GOT3 (cell line): Measurements from ENCODE around the gene PNPLA7.

Source experiments
- DNase-seq: peaks from one replicate; lab custom pipeline; 2025; ENCODE audit warnings: mixed read lengths; lab: John Stamatoyannopoulos, UW

Gene PNPLA7

DNA sequence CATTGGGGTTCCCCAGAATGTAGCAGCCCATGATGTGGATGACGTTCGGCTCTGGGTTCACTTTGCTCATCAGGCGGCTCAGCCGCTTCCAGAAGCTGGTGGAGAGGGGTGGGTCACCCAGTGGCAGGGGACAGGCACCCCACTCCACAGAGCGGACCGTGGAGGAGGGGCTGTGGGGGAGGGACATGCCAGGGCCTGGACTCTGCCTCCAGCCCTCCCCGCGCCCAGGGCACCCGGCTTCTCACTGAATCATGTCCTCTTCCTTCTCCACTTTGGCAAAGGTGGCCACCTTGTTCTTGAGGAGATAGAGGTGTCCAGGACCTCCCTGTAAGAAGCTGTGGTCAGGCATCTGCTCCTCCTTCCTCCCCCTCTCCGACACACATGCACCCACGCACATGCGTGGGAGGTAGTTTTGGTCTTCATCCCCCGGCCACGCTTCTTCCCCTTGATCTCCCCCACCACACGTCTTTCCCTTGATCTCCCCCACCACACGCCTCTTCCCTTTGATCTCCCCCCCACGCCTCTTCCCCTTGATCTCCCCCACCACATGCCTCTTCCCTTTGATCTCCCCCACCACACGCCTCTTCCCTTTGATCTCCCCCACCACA, 100.2 kb downstream of the PNPLA7 start:
- no peak for DNase-seq

DNA sequence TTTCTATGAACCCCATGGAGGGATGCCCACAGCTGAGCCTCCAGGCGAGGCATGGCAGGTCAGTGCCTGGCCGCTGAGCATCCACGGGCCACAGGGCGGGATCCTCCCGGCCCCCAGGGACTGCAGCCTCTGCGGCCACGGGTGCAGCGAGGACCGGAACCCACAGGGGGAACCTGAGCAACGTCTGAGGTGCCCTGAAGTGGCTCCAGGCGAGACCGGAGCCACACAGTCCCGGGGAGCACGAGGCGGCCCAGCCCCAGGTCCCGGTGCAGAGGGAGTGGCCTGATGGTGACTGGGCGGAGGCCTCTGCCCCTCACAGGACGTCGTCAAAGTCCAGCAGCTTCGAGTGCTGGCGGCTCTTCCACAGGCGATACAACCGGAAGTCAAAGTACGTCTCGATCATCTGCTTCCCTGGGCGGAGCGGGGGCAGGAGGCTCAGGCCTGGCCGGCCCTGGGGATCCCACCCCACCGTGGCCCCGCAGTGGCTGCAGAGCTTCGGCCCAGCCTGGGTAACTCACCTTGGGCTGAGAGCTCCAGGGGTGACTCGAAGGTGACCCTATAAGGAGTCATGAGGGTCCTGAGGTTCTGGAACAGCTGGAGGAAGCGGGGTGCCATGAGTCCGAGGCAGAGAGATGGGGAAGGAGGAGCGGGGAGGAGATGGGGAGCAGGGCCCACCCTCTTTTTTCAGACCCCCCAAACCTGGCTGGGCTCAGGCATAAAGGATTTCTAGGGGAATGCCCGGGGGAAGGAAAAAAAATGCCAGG, 100.9 kb downstream of the PNPLA7 start:
- no peak for DNase-seq

DNA sequence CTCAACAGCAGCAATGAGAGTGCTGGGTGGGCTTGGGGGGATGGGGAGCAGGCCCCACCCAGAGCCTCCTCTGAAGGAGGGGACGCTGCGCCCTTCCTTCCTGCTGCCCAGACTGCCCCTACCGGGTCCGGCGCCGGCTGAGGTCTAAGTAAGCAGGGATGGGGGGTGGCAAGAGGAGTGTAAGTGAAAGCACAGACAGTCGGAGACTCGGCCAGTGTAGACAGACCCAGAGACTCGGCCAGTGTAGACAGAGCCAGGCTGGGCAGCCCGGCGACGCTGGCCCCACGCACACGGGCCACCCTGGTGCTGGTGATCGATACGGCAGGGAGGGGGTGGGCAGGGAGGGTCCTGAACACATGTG, 101.6 kb downstream of the PNPLA7 start:
- no peak for DNase-seq

DNA sequence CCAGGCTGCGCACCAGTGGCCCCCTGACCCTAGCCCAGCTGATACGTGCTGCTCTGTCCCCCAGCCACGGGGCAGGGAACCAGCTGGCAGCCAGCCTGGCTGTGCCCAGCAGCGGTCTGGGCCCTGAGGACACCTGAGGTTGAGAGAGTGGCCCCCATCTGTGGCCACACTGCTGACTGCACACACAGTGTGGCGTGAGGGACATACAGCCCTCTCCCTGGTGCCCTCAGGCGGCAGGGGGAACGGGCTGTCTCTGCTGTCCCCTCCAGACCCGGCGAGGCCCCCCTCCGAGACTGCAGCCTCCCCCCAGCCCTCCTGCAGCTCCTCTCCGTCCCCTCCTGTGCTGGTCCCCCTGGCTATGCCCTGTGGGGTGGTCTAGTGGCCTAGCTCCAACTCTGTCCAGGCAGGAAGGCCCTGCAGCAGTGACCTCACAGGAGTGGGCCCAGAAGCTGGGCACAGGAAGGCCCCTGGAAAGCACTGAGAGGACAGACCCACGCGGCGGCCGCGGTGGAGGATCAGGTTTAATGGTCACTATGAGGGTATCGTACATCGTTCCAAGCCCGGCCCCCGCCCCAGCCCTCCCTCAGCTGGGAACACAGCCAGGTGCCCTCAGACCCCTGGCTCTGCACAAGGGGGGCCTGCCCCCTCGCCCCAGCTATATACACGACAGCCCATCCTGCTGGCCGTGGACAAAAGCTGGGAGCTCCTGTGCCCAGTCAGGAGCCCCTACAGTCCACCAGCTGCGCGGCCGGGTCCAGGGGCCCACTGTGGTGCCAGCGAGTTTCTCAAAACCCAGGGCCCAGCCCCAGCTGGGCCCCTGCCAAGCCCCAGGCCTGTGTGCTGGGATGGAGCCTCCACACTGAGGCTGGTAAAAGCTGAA, 102.2 kb downstream of the PNPLA7 start:
- DNase-seq, result no peak

DNA sequence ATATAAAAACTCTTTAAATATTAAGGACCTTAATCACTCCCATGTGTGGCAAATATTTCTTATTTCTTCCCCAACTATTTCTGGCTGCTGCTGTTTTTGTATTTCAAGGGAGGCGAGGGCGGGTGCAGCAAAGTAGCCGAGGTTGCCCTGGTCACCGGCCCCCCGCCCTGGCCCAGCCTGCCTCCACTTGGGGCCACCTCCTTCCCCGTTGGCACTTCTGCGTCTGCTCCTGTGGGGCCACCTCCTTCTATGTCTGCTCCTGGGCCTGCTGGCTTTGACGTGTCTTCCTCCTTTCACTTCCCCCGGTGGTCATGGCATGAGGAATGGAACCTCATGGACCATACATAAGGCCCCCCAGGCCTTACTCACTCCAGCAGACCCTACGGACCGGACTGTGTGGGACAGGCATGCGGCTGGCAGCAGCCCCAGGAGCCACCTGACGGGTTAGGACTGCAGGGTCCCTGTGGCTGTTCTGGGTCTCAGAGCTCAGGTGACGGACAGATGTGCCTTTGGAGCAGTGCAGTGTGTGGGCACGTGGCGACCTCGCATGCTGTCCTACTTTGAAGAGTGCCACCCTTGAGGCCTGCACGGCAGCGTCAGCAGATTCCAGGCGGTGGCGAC, 103.2 kb downstream of the PNPLA7 start:
- DNase-seq, result no peak

DNA sequence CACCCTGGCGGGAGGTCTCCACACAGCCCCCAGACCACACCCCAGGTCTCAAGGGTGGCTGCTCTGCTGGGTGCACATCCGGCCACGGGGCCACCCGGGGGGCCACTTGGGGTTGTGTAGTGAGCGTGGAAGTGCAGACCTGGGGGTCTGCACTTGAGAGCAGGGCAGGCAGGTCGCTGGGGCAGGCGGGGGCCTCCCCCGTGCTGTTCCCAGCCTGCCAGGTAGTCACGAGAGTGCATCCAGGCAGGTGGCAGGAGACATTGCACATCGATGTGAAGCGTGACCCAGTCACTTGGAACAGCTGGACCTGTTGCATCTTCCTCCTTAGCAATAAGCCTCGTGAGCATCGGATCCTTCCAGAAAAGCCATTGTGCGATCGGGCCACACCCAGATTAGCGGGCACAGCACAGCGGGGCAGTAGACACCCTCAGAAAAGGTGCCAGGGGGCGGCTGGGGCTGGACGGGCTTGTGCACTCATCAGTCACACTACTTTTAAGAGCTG, 104.2 kb downstream of the PNPLA7 start:
- no peak for DNase-seq

DNA sequence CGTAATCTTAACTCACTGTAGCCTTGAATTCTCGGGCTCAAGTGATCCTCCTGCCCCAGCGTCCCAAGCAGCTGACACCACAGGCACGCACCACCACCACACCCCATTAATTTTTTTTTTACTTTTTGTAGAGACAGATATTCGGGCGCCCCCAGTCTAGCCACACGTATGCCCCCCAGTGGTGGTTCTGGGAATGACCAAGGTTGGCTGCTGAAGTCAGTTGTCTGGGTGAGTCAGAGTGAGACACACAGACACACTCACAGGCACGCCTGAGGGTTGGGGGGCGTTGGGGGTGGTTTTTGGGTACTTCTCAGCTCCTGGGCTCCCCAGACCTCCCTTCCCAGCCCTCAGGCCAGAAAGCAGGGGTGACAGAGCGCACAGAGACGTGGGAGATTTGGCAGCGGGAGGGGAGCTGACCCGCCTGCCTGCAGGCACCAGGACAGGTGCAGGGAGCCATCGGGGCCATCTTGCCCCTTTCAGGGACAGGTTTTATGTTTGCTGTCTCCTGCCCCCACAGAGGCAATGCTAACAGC, 104.9 kb downstream of the PNPLA7 start:
- peak; percentile 18 for DNase-seq

DNA sequence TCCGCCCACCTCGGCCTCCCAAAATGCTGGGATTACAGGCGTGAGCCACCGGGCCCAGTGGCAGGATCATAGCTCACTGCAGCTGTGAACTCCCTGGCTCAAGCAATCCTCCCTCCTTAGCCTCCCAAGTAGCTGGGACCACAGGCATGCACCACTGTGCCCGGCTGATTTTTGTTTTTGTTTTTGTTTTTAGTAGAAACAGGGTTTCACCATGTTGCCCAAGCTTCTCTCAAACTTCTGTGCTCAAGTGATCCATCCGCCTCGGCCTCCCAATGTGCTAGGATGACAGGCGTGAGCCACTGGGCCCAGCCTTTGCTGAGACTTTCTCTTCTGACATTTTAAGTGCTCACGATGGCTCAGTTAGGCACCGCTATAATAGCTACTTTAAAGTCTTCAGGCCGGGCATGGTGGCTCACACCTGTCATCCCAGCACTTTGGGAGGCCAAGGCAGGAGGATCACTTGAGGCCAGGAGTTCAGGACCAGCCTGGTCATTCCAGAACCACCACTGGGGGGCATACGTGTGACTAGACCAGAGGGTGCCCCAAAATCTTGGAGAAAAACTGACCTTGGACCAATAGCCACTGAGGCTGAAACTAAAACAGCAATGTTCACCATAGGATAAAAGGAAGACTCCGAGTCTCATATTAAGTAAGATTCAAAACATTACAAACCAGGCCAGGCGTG, 106.0 kb downstream of the PNPLA7 start:
- DNase-seq, result no peak

DNA sequence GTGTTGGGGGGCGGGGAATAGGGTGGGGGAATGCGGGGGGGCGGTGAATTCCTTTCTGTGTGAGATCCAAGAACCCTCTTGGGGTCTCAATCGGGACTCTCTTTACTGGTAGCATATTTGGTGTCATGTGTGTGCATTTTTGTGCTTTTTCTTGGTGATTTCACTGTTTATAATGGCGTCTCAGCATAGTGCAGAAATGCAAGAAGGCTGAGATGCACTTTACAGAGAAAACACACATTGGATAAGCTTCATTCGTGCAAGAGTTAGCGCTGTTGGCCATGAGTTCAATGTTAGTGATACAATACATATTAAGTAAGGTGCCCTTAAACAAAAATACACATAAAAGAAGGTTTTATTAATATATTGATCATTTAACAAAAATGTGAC, 108.3 kb downstream of the PNPLA7 start:
- DNase-seq, result no peak

DNA sequence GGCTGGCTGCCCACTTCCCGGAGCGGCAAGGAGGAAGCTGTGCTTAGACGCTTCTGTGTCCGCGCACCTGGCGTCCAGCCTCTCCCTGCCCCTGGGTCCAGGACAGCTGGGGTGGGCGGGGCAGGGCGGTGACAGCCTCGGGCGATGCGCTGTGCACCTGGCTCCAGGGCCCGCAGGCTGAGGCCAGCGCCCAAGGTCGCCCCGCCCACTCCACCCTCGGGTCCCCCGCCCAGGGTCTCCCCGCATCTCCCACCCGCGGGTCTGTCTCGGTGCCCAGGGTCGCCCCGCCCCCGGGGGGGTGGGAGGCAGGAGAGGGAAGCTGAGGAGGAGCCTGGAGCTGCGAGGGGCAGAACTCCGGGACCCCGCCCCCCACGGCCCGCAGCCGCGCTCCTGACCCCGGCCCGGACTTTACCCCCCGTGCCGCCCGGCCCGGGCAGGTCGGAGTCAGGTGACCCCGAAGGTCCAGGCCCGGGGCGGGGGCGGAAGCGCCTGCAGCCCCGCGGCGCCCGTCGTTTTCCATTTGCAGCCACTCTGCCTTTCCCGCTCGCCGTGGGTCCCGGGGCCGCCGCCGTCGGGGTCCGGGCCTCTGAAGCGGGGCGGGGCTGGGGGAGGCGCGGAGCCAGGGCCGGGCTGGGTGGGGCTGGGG, 108.8 kb downstream of the PNPLA7 start, which contains the start of gene ENTPD8:
ENTPD8 (minus strand) TSS at position 69 of the 646 bp plus-strand sequence. CDS start 3,072 bp downstream, outside the sequence.
- DNase-seq, result no peak

DNA sequence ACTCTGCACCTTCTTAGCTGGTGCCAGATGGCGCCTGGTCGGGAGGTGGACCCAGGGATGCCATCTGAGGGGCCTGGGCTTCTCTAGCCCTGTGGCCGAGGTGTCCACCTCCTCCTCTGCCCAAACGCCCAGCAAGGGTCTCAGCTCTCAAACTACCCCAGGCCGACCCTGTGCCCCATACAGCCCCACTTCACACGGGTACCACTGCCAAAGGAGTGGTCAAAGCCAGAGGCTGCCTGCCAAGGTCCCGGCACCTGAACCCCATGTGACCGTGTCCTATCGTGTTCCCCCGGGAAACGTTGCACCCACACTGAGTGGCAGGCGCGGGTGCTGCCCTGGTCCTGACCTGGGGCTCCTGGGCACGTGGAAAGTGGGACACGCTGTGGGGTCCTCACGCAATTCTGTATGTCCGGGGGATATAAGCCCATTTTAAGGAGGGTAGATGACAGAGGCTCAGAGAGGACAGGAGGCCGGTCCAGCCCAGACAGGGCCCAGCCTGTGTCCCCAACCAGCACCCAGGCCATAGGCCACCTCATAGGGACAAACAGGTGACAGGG, 111.0 kb downstream of the PNPLA7 start:
- DNase-seq, result no peak

DNA sequence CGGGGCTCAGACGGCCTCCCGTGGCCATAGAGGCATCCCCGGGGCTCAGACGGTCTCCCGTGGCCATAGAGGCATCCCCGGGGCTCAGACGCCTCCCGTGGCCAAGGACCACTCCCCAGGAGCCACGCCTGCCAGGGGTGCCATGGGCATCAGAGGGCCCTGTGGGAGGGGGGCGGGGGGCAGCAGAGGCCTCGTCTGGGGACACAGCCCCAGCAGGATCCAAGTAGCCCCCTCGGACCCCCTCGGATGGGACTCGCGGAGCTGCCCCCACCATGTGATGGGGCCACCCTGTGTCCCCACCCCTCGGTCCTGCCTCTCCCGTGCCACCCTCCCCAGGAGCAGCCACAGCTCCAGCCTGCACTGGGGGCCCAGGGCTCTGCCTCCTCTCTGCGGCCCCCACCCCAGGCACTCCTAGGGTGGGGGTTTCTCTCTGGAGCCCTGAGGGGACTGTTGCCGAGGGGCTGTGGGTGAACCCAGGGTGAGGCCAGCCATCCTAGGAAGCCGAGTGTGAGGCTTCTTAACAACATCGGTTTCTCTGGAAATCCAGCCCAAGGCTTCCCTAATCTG, 111.5 kb downstream of the PNPLA7 start:
- no peak for DNase-seq

DNA sequence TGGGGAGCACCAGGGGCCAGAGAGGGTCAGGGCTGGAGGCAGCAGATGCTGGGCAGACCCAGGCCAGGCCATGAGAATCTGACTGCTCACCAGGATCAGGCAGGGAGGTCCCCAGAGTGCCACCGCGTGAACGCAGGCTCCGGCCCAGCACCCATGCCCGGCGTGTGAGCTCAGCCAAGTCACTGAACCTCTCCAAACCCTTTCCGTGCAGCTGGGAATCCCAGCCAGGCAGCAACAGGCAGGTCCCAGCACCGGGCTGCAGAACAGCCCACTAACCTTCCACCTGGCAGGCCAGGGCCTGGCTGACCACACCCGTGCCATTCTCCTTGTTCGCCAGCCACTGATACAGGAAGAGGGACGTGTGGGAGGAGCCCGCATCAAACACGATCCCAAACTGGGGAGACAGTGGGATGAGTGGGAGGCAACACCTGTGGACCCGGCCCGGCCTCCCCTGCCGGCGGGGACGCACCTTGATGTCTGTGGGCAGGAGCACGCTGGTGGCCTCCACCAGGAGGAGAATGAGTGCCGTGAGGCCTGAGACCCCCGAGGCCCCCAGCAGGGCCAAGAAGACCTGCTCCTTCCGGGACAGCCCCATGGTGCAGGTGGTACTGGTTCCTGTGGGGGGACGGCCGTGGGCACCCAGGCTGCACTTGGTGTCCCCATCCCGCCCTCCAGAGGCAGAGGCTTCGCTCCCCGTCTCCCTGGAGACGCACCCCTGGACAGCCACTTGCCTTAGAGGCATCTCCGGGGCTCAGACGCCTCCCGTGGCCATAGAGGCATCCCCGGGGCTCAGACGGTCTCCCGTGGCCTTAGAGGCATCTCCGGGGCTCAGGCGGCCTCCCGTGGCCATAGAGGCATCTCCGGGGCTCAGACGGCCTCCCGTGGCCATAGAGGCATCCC, 112.3 kb downstream of the PNPLA7 start:
- no peak for DNase-seq

DNA sequence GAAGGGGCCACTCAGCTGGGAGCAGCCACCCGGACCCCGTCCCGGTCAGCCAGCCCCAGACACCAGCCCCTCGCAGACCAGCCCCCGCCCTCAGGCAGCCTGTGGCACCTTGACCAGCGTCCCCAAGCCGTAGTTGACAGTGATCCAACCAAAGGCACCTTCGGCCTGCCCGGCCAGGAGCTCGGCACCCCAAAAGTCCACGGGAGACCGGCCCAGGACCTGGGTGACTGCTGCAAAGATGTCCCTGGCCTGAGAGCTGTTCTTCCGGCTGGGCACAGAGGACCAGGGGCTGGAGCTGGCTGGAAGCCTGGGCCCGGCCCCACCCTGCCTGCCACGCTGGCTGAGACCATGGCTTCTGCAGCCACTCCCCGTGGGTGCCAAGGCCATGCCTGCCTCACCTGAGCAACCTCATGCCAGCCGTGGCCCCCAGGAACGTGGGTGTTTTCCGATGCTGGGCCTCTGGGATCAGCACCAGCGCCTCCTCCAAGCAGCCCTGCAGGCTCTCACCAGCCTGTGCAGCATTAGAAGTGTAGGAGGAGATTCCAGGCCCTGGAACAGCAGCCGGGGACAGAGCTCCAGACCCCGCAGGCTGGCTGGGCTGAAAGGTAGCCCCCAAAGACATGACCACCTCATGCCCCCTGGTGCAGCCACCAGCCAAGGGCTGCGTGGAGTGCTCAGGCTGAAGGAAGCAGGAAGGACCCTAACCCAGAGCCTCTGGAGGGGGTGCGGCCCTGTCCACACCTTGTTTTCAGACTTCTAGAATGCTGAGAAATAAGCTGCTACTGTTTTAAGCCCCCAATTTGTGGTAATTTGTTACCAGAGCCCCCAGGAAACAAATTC, 113.2 kb downstream of the PNPLA7 start:
- no peak for DNase-seq

DNA sequence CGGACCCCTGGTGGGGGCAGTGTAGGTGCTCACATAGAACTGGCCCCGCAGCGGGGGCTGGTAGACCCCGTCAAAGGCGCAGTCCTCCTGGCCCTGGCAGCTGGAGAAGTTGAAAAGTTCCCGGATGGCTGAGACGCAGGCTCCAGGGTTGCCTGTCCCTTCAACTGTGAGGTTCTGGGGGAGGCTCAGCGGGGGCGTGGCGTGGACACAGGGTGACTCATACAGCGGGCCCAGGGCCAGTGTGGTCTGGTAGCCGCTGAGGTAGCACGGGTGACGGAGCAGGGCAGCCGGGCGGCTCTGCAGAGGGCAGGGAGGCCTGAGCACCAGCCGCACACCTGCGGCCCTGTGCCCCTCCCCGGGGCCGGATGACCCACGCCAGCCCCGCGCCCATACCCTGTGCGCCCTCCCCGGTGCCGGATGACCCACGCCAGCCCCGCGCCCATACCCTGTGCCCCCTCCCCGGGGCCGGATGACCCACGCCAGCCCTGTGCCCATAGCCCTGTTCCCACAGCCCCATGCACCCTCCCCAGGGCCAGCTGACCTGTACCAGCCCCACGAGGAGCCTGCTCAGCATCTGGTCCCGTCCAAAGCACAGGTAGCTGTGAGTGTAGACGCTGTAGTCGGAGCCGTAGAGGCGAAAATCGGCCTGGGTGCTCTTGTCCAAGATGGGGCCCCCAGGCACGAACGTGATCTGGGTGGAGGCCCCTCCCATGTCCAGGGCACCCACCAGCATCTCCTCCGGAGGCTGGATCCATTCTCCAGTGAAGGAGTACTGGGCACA, 114.0 kb downstream of the PNPLA7 start:
- peak; percentile 7 for DNase-seq

DNA sequence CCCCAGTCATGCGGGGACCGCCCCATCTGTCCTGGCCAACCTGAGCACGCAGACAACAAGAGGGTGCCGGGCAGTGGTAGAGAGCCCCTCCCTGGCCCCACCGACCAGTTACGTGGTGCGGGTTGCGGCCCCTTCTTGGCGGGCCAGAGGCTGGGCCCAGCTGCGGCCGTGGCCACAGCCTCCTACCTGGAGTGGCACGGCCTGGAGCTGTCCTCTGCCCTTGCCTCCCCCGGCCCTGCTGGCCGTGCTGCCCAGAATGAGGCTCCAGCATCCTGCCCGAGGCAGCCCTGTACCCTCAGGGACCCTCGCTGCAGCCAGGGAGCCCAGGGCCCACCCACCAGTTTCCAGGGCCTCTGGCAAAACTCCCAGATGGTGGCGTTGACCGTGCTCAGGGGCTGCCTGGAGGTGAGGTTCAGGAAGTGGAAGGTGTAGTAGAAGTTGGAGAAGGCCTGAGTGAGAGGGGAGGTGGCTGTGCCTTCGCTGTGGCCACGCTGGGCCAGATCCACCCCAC, 114.8 kb downstream of the PNPLA7 start:
- DNase-seq, result no peak
